ENCODE data around the gene PCSK2.

- TF ChIP-seq CTCF (IDR thresholded peaks at IDR 0.05; ENCODE audit: poor library complexity) (no peak), EZH2 (IDR thresholded peaks at IDR 0.05; ENCODE audit: borderline replicate concordance) (no peak), EZH2phosphoT487 (IDR thresholded peaks at IDR 0.05; ENCODE audit: low read depth, severe bottlenecking, unreplicated experiment) (no peak)
Observed at GRCh38 chr20:17529586-17529985, 302.7 kb downstream of the PCSK2 start.
